ENCODE results near the gene GDF11.

The GDF11 gene

DNA sequence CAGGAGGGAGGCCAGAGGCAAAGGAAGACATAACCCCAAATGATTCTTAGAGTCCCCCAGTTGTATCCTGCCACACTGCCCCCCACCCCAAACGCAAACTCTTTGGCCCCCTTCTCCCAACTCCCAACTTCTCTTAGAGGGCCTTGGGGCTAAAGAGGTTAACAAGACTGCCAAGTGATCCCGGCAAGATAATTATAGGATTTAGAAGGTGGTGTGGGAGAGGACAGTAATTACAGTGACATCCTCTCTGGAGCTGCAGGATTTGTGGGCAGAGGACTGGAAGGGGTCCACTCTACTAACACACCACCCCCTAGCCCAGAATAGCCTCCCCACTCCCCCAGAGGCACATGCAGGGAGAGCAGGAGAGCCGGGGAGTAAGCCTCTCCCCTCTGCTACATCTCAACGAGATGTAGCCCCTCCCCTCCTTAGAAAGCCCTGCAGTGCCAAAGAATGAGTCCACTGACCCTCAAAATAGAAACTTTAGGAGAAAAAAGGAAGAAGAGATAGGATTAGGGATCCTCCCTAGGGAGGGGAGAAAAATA lies 5.3 kb upstream of the GDF11 start:
- peak overlapping the region; percentile 65 for H3K9ac ChIP-seq
- H3K4me2 ChIP-seq: peak overlapping the region; percentile 98
- no peaks in the 10 kb centered on the region for H3K9me3 ChIP-seq
- TF ChIP-seq Cebpa-rat (IDR thresholded peaks at IDR 0.05): no peak
- no peaks in the 10 kb centered on the region for H4K20me1 ChIP-seq
- H3K36me3 ChIP-seq: no peaks in the 10 kb centered on the region
- H3K27ac ChIP-seq: peak overlapping the region; percentile 61
- H3K27me3 ChIP-seq: no peaks in the 10 kb centered on the region
- H3K4me3 ChIP-seq: peak overlapping the region; percentile 73
- peaks cover 43% of the 10 kb centered on the region for H3K4me1 ChIP-seq

DNA sequence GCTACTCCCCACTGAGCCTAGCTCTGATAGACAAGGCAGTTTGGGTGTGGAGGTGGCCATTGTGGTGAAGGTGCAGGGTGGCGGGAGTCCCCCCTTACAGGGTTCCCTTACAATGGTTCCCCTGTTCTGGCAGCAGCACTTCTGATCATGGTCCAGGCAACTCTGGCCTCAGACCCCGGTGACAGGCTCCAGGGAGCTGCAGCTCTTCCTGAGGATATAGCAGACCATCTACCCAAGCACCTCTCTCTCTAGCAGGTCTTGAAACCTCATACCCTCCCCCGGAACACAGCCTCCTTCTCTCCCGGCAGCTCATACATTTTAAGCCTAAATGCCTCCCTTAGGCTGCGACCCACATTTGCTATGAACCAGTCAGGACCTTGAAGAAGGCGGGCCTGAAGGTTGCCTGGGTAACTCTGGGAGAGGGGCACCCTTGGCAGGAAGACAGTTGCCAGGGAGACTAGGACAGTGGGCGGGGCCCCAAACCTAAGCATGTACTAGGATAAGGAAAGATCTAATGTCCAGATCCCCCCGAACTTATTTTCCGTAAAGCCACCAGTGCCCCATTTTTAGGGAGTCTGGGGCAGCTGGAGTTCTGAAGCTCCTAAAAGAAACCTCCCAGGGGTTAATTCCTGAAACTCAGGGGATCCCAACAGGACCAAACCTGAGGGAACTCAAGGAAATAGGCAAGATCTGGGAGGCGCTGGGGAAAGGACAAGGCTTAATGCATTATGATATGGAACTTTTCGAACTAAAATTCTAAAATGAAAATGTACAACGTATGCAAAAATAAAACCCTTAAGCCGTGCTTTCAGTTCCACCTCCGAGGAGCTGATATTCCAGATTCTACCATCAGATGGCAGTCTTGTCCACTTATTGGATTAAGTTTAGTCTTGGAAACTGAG lies 4.5 kb upstream of the GDF11 start:
- TF ChIP-seq Cebpa-rat (IDR thresholded peaks at IDR 0.05): no peak
- peak overlapping the region; percentile 73 for H3K4me3 ChIP-seq
- H3K9ac ChIP-seq: peak overlapping the region; percentile 65
- no peaks in the 10 kb centered on the region for H3K36me3 ChIP-seq
- H3K4me2 ChIP-seq: peak overlapping the region; percentile 98
- H3K4me1 ChIP-seq: peaks cover 35% of the 10 kb centered on the region
- H3K27ac ChIP-seq: peak overlapping the region; percentile 61
- no peaks in the 10 kb centered on the region for H3K9me3 ChIP-seq
- no peaks in the 10 kb centered on the region for H3K27me3 ChIP-seq
- H4K20me1 ChIP-seq: no peaks in the 10 kb centered on the region

DNA sequence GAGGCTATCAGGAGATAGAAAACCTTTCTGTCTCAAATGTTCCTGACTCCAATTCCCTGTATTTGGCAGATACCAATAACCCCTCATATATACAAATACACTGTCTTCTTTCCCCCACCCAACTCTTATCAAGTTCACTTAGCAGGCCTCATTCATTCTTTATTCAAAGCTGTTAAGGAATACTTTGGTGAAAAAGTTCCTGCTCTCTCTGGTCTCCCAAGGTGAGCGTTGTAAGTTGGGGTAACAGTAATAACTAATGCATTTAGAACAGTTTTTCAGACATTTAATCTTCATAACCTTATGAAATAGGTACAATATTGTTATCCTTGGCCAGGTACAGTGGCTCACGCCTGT lies 3.9 kb upstream of the GDF11 start:
- Histone ChIP-seq H3K27me3 (no peaks in the 10 kb centered on the region), H3K4me3 (peak overlapping the region; percentile 73), H3K36me3 (no peaks in the 10 kb centered on the region), H3K27ac (no peak overlapping the region), H3K4me1 (peaks cover 29% of the 10 kb centered on the region), H3K9me3 (no peaks in the 10 kb centered on the region), H3K9ac (no peak overlapping the region), H3K4me2 (peak overlapping the region; percentile 98; the same call in 1 of the 2 replicates), H4K20me1 (no peaks in the 10 kb centered on the region)
- no peak for TF ChIP-seq Cebpa-rat (IDR thresholded peaks at IDR 0.05)

DNA sequence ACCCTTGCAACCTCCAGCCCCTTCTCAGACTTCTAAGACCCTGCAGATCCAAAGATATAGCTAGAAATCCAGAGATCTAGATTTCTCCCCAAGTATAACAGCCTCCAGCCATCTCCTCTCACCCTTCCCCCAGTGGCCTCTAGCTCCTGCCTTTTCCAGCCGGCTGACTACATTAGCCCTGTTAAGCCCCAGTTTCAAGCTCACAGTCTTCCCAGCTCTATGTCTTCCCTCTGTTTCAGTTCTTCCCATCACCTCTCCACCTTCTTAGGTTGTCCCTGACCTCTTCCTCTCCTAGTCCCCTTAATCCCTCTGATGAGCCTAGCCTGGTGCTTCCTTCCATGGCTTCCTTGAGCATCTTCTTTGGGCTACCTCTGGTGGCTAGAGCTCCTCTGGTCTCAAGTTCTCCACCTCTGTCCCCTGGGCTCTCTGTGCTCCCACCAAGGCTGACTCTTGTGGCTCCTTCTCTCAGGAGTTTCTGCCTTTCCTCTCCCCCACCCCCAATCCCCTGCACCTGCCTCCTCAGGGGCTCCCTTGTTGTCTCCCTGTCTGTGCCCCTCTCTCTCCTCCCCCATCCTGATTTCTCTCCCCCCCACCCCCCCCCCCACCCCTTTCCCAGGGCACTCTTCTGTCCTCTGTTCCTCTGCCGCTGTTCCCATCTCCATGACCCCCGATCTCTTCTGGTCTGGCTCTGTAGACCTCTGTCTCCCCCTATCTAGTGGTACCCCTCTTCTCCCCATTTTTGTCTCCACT lies 816 bp upstream of the GDF11 start:
- Histone ChIP-seq H4K20me1 (peaks cover 11% of the 10 kb centered on the region; the same call in 1 of the 2 replicates), H3K9me3 (no peaks in the 10 kb centered on the region), H3K36me3 (peaks cover 6% of the 10 kb centered on the region; the same call in 1 of the 2 replicates), H3K4me1 (peaks cover 35% of the 10 kb centered on the region), H3K4me2 (peak overlapping the region; percentile 90), H3K9ac (peak overlapping the region; percentile 80; the same call in 1 of the 2 replicates), H3K27me3 (no peaks in the 10 kb centered on the region), H3K4me3 (peak overlapping the region; percentile 62), H3K27ac (peak overlapping the region; percentile 83)
- TF ChIP-seq Cebpa-rat (IDR thresholded peaks at IDR 0.05): no peak

DNA sequence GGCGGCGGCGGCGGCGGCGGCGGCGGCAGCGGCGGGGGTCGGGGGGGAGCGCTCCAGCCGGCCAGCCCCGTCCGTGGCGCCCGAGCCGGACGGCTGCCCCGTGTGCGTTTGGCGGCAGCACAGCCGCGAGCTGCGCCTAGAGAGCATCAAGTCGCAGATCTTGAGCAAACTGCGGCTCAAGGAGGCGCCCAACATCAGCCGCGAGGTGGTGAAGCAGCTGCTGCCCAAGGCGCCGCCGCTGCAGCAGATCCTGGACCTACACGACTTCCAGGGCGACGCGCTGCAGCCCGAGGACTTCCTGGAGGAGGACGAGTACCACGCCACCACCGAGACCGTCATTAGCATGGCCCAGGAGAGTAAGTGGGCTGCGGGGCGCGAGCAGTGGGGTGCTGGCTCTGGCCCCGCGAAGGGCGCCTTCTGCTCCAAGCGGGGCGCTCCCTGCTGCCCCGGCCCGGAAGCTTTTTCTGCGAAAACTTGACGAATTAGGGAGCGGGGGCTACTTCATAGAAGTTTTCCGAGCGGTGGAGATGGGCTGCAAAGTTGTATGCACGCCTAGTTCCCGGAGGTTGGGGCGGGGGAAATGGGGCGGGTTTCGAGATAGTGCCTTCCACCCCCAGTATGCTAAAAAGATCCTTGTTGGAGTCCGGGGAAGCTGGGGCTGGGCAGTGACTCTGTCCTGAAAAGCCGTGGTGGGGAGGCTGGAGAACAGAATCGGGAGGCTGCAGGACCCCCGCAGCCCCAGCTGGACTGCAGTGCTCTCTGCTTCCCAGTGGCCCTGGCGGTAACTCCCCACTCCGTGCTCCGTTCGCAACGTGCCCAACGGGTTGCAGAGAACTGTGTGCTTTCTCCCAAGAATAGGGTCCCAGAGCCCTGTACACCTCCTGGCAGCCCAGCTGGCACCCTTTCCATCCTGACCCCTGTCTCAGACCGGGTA lies 751 bp downstream of the GDF11 start:
- Histone ChIP-seq H3K27me3 (no peaks in the 10 kb centered on the region), H3K9me3 (no peaks in the 10 kb centered on the region), H3K27ac (peak overlapping the region; percentile 76), H3K4me2 (peak overlapping the region; percentile 98), H3K9ac (peak overlapping the region; percentile 93), H3K36me3 (peaks cover 22% of the 10 kb centered on the region), H4K20me1 (peaks cover 27% of the 10 kb centered on the region; the same call in 1 of the 2 replicates), H3K4me1 (peaks cover 35% of the 10 kb centered on the region), H3K4me3 (peak overlapping the region; percentile 92)
- TF ChIP-seq Cebpa-rat (IDR thresholded peaks at IDR 0.05): no peak

DNA sequence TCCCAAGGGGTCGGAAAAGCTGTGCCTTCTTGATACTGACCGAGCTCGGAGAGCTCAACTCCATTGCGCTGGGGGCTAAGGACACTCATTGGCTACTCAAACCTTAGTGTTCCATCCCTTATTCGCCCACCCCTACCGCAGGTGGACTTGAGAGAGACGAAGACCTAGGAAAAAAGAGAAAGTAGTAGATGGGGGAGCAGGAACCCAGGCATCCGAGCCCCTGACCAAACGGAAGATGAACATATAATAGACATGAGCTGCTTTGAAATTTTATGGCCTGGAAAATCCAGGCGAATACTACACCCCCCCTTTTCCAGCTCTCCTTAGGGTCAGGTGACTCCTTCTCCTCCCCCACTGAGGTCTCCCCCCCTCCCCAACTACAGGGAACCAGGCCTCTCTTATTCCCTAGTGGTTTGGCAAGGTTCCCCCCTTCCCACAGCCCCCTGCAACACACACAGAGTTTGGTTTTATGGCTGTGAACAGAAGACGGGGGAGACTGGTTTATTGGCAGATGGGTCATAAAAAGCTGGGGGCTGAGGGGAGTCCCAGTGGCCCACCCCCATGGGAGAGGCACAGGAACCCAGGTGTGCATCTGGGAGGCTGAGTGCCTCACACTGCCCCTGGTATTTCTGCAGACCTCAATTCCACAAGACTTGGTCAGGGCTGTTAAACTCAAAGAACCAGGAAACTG lies 1.6 kb downstream of the GDF11 start:
- no peaks in the 10 kb centered on the region for H3K9me3 ChIP-seq
- peak overlapping the region; percentile 93 for H3K9ac ChIP-seq
- H3K27me3 ChIP-seq: no peaks in the 10 kb centered on the region
- H3K4me2 ChIP-seq: peak overlapping the region; percentile 98
- peaks cover 35% of the 10 kb centered on the region for H3K4me1 ChIP-seq
- peaks cover 35% of the 10 kb centered on the region; the same call in 1 of the 2 replicates for H4K20me1 ChIP-seq
- H3K36me3 ChIP-seq: peaks cover 30% of the 10 kb centered on the region
- peak overlapping the region; percentile 92 for H3K4me3 ChIP-seq
- peak overlapping the region; percentile 76 for H3K27ac ChIP-seq
- TF ChIP-seq Cebpa-rat (IDR thresholded peaks at IDR 0.05): no peak

DNA sequence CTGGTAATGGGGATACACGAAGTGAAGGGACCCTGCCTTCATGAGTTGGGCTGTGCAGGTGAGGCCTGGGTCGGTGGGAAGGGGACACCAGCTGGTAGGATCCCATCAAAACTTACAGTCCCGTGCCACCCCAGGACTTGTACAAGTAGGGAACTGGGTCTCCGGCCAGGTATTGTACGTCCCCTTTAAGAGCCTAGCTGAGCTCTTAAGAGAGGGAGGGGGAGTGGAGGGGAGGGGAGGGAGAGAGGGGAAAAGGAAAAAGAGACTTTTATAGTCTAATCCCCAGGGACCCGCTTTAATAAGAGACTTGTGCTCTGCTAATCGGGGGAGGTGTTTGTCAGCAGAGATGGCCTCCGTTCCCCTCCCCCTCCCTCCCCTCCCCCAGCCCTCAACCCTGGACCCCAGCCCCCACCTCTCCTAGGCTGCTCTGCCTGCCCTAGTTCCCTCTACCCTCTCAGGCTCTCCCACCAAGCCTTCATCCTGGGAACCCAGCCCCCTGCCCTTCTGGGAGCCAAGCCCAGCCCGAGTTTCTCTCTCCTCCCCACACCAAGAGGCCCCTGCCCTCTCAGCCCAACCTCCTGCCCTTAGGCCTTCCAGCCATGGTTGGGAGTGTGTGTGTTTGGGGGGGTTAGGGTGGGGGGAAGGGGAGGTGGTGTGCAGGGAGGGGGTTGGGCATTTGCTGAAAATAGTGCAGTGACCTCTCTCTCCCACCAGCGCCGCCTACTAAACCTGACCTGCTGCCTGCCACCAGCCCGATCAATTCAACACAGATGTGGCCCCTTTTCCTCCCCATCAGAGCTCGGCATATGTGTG lies 2.6 kb downstream of the GDF11 start:
- Histone ChIP-seq H4K20me1 (peaks cover 40% of the 10 kb centered on the region), H3K4me2 (peak overlapping the region; percentile 98), H3K9ac (peak overlapping the region; percentile 93), H3K36me3 (peaks cover 41% of the 10 kb centered on the region), H3K4me3 (peak overlapping the region; percentile 92), H3K27me3 (no peaks in the 10 kb centered on the region), H3K4me1 (peaks cover 35% of the 10 kb centered on the region), H3K9me3 (no peaks in the 10 kb centered on the region), H3K27ac (peak overlapping the region; percentile 83)
- TF ChIP-seq Cebpa-rat (IDR thresholded peaks at IDR 0.05): no peak
